ENCODE results near the gene SERPINB5.

GRCh38 chr18:63464434-63464833, 12.3 kb upstream of the SERPINB5 start:
- TF ChIP-seq POLR2A (IDR thresholded peaks at IDR 0.05) = no peak
- TF ChIP-seq, protein P1, sequence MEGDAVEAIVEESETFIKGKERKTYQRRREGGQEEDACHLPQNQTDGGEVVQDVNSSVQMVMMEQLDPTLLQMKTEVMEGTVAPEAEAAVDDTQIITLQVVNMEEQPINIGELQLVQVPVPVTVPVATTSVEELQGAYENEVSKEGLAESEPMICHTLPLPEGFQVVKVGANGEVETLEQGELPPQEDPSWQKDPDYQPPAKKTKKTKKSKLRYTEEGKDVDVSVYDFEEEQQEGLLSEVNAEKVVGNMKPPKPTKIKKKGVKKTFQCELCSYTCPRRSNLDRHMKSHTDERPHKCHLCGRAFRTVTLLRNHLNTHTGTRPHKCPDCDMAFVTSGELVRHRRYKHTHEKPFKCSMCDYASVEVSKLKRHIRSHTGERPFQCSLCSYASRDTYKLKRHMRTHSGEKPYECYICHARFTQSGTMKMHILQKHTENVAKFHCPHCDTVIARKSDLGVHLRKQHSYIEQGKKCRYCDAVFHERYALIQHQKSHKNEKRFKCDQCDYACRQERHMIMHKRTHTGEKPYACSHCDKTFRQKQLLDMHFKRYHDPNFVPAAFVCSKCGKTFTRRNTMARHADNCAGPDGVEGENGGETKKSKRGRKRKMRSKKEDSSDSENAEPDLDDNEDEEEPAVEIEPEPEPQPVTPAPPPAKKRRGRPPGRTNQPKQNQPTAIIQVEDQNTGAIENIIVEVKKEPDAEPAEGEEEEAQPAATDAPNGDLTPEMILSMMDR (IDR thresholded peaks at IDR 0.05) = no peak
- TF ChIP-seq EP300 (IDR thresholded peaks at IDR 0.05) = no peak

Data from ovary (tissue), 3 donors.